Stimulated activated naive CD8-positive, alpha-beta T cell treated with anti-CD3 and anti-CD28 coated beads, Interleukin-15, Interleukin-2, amounts not matched to agents 100 U/mL and 50 U/mL, for 24 hours (primary cell): ENCODE data around the gene CFAP100.

Experiments
- ATAC-seq: fragments of 150-1000 bp; cut with Tn5 transposase; one replicate; pipeline ENCODE4 v1.10.0; 2021
- DNase-seq: peaks from one replicate; pipeline ENCODE4 v3.0.0; 2021

CFAP100 gene

GRCh38 chr3:126479642-126480041, 84.9 kb downstream of the CFAP100 start:
- ATAC-seq = no peak

GRCh38 chr3:126480206-126480605, 85.5 kb downstream of the CFAP100 start:
- DNase-seq (no peak), ATAC-seq (no peak)

More at GRCh38 chr3:126479642-126480041, 84.9 kb downstream of the CFAP100 start:
- DNase-seq = no peak

GRCh38 chr3:126480861-126481260, 86.2 kb downstream of the CFAP100 start:
- DNase-seq (no peak), ATAC-seq (no peak)

- peak; percentile 8 for ATAC-seq
- DNase-seq = no peak
Observed at GRCh38 chr3:126481808-126482502, 87.2 kb downstream of the CFAP100 start.

- no peak for ATAC-seq
- DNase-seq = no peak
Observed at GRCh38 chr3:126482503-126483255, 88.0 kb downstream of the CFAP100 start.

- no peak for DNase-seq
- ATAC-seq = no peak
Observed at GRCh38 chr3:126483321-126483761, 88.6 kb downstream of the CFAP100 start.

- ATAC-seq = no peak
- no peak for DNase-seq
Observed at GRCh38 chr3:126484148-126484547, 89.4 kb downstream of the CFAP100 start.

- no peak for DNase-seq
- no peak for ATAC-seq
Observed at GRCh38 chr3:126484662-126485061, 90.0 kb downstream of the CFAP100 start.

- no peak for DNase-seq
- no peak for ATAC-seq
Observed at GRCh38 chr3:126485176-126485897, 90.6 kb downstream of the CFAP100 start.

GRCh38 chr3:126485956-126486355, 91.2 kb downstream of the CFAP100 start:
- DNase-seq = no peak
- ATAC-seq = no peak
